Lower leg skin (tissue), 3 donors: Measurements from ENCODE around the gene POU6F2.

Source experiments
- CTCF ChIP-seq, 3 donors: fragments of 450-650 bp; IDR thresholded peaks; one replicate each; pipeline ENCODE4 v1.5.1; 2016; ENCODE audit warnings: antibody characterized with exemption in 3 of 3, mild to moderate bottlenecking in 3 of 3, moderate library complexity in 2 of 3
- POLR2A ChIP-seq, 2 donors: fragments of 450-650 bp; IDR thresholded peaks; one replicate each; pipeline ENCODE4 v1.6.1; 2016 to 2017; ENCODE audit warnings: antibody characterized with exemption in 2 of 2, mild to moderate bottlenecking in 1 of 2, moderate library complexity in 1 of 2

- TF ChIP-seq CTCF (IDR thresholded peaks at IDR 0.05) (no peak), POLR2A (IDR thresholded peaks at IDR 0.05) (no peak)
These were observed 152.6 kb downstream of the POU6F2 start for GRCh38 chr7:39130274-39130673.
